K562 (cell line): ENCODE data around the gene PRKAR2B. TPM values are rescaled to one million over a fixed set of nuclear protein-coding genes. Genes with fewer than 3 reads are reported as not detected.
A peak's percentile ranks its signal among the peaks of the same experiment; 100 is the strongest.

Source experiments
- ARID1B ChIP-seq: fragments of 450-650 bp; IDR thresholded peaks from 2 replicates; pipeline ENCODE4 v1.6.1; 2016; ENCODE audit warnings: antibody characterized with exemption, mild to moderate bottlenecking, inconsistent platforms
- CHAMP1 ChIP-seq: fragments of 450-650 bp; IDR thresholded peaks from 2 replicates; pipeline ENCODE4 v1.6.1; 2016; ENCODE audit warnings: mild to moderate bottlenecking
- E2F6 ChIP-seq, 2 experiments: IDR thresholded peaks; 2 replicates each; pipeline ENCODE4 v1.6.1; 2011; ENCODE audit warnings: borderline replicate concordance in 1 of 2, control low read depth in 1 of 2, low read depth in 1 of 2, low read length in 1 of 2, mild to moderate bottlenecking in 1 of 2, mixed read lengths in 1 of 2, moderate library complexity in 1 of 2; ENCODE audit not compliant: insufficient read depth in 1 of 2, insufficient read length in 1 of 2, poor library complexity in 1 of 2, severe bottlenecking in 1 of 2; ENCODE audit errors: extremely low read depth in 1 of 2
- HNRNPK ChIP-seq: fragments of 200-400 bp; formaldehyde crosslinking; IDR thresholded peaks from one replicate; pipeline ENCODE4 v1.6.1; 2018; ENCODE audit warnings: mild to moderate bottlenecking, low read depth, low read length; ENCODE audit not compliant: poor library complexity, severe bottlenecking
- MLLT1 ChIP-seq, 2 experiments: fragments of 450-650 bp; IDR thresholded peaks; 2 replicates each; pipeline ENCODE4 v1.6.1; 2016
- MTF1 ChIP-seq: fragments of 250-450 bp; sonication (Bioruptor Pico); IDR thresholded peaks from 2 replicates; pipeline ENCODE4 v1.9.0; 2021; ENCODE audit warnings: moderate library complexity, mild to moderate bottlenecking, inconsistent platforms, borderline replicate concordance
- NBN ChIP-seq: fragments of 450-650 bp; IDR thresholded peaks from 2 replicates; pipeline ENCODE4 v1.6.1; 2016; ENCODE audit warnings: low read depth, mild to moderate bottlenecking
- PRDM10 ChIP-seq: fragments of 450-650 bp; IDR thresholded peaks from 2 replicates; pipeline ENCODE4 v1.6.1; 2018; ENCODE audit not compliant: partially characterized antibody
- PTTG1 ChIP-seq: fragments of 450-650 bp; IDR thresholded peaks from 2 replicates; pipeline ENCODE4 v1.6.1; 2016; ENCODE audit warnings: low read depth, mild to moderate bottlenecking, missing genetic modification characterization, missing compliant biosample characterization
- RFX5 ChIP-seq: IDR thresholded peaks from 2 replicates; pipeline ENCODE4 v1.6.1; 2011; ENCODE audit warnings: low read depth, mild to moderate bottlenecking, improper control_type of control experiment, low read length
- SIN3A ChIP-seq, 2 experiments: fragments of 150-350 bp in 1 of 2; IDR thresholded peaks; 2 replicates each; pipeline ENCODE4 v1.6.1; 2011 to 2016; ENCODE audit warnings: borderline replicate concordance in 2 of 2, low read depth in 2 of 2, low read length in 2 of 2, mild to moderate bottlenecking in 2 of 2, moderate library complexity in 2 of 2; ENCODE audit not compliant: control insufficient read depth in 1 of 2
- TEAD4 ChIP-seq, 2 experiments: sonication (generic) in 1 of 2; formaldehyde crosslinking in 1 of 2; IDR thresholded peaks; 2 replicates each; pipeline versions ENCODE4 v1.6.1 to v1.8.0; 2012 to 2022; ENCODE audit warnings: borderline replicate concordance in 1 of 2, inconsistent platforms in 1 of 2, low read length in 1 of 2, mild to moderate bottlenecking in 1 of 2, missing genetic modification reagents in 1 of 2
- THRAP3 ChIP-seq: fragments of 450-650 bp; IDR thresholded peaks from 2 replicates; pipeline ENCODE4 v1.6.1; 2016; ENCODE audit warnings: mild to moderate bottlenecking, inconsistent platforms, borderline replicate concordance
- ZNF175 ChIP-seq: fragments of 200-800 bp; sonication (Bioruptor generic); IDR thresholded peaks from 2 replicates; pipeline ENCODE4 v1.6.1; 2016; ENCODE audit warnings: low read depth, mild to moderate bottlenecking, missing genetic modification characterization, missing compliant biosample characterization
- ZNF232 ChIP-seq: sonication (generic); formaldehyde crosslinking; IDR thresholded peaks from 2 replicates; pipeline ENCODE4 v1.8.0; 2022; ENCODE audit warnings: mild to moderate bottlenecking, missing genetic modification reagents
- ZNF324 ChIP-seq: fragments of 250-450 bp; sonication (Bioruptor Pico); IDR thresholded peaks from 2 replicates; pipeline ENCODE4 v1.4.0; 2020; ENCODE audit warnings: mild to moderate bottlenecking
- ZNF444 ChIP-seq: fragments of 250-450 bp; sonication (Bioruptor Pico); IDR thresholded peaks from 2 replicates; pipeline ENCODE4 v1.4.0; 2020; ENCODE audit warnings: mild to moderate bottlenecking, moderate library complexity
- ZNF644 ChIP-seq: fragments of 200-800 bp; sonication (Bioruptor generic); IDR thresholded peaks from 2 replicates; pipeline ENCODE4 v1.6.1; 2016; ENCODE audit warnings: low read depth, missing genetic modification characterization, missing compliant biosample characterization
- polyA plus RNA-seq, 8 experiments: library from polyadenylated mRNA; depleted of rRNA in 4 of 8; stranded (reverse) in 5 of 8; unstranded in 3 of 8; fragments of >200 nt; fragmentation: Nextera tagmentation in 2 of 8; fragmentation: Illumina TruSeq in 1 of 8; extraction: Ambion mirVana in 2 of 8; extraction: Trizol in 1 of 8; gene quantifications; 2 replicates each; pipeline versions ENCODE4 v1.2.1 to v1.2.3, GENCODE V29; 2011 to 2014; ENCODE audit warnings: inconsistent platforms in 1 of 8, missing spikeins in 1 of 8
- total RNA-seq, 7 experiments: library from RNA; depleted of rRNA in 6 of 7; stranded (reverse); fragments of >200 nt in 6 of 7; fragmentation: Illumina TruSeq in 2 of 7; extraction: Trizol in 2 of 7; gene quantifications; 2 replicates each; pipeline versions ENCODE4 v1.2.1 to v1.2.3, GENCODE V29; 2011 to 2021; ENCODE audit warnings: low replicate concordance in 1 of 7

PRKAR2B gene
- total and polyA plus RNA-seq, 9 of the 15 experiments (the other 6 are each of a cell fraction or from before 2014, with no cell fraction given) = 59.0 to 173 (median 129) TPM

GRCh38 chr7:107165341-107165740 lies 120.8 kb downstream of the PRKAR2B start (continued):
- TF ChIP-seq CHAMP1 (no peak), TEAD4 (IDR thresholded peaks at IDR 0.05; ENCODE audit: low read length) (peak; percentile 20; the same call in 1 of the 2 replicates), TEAD4 (CRISPR knock-in tag; IDR thresholded peaks at IDR 0.05; ENCODE audit: borderline replicate concordance) (no peak), E2F6 (IDR thresholded peaks at IDR 0.05; ENCODE audit: borderline replicate concordance in 1 of 2, extremely low read depth in 1 of 2, insufficient read depth in 1 of 2, insufficient read length in 1 of 2, low read depth in 1 of 2, low read length in 1 of 2, poor library complexity in 1 of 2, severe bottlenecking in 1 of 2) (no peak), ARID1B (peak; percentile 76), PTTG1 (tag) (no peak), MTF1 (CRISPR knock-in tag) (no peak), THRAP3 (no peak), HNRNPK (no peak), SIN3A (IDR thresholded peaks at IDR 0.05; ENCODE audit: borderline replicate concordance in 2 of 2, control insufficient read depth in 1 of 2, low read depth in 2 of 2, low read length in 2 of 2) (no peak), ZNF232 (no peak), MLLT1 (IDR thresholded peaks at IDR 0.05) (peak; percentile 38 to 65; a peak in 1 of 4 replicates), PRDM10 (no peak), RFX5 (no peak), ZNF324 (CRISPR knock-in tag) (no peak), ZNF644 (tag) (no peak), ZNF175 (CRISPR knock-in tag) (no peak), ZNF444 (CRISPR knock-in tag) (no peak), NBN (peak; percentile 83)
